Hair follicular keratinocyte (primary cell): ENCODE measurements around the gene GOSR1. TPM values are rescaled to one million over a fixed set of nuclear protein-coding genes. Genes with fewer than 3 reads are reported as not detected.

Source experiments
- total RNA-seq: library from RNA; depleted of rRNA; stranded (reverse); fragments of >200 nt; gene quantifications from 2 replicates; pipeline ENCODE4 v1.2.3, GENCODE V29; 2015

Gene GOSR1
- total RNA-seq: 16.3 and 17.8 TPM in 2 replicates

GRCh38 chr17:30477083-30477773 is at the start of gene GOSR1:
GOSR1 (plus strand) TSS chr17:30477408; CDS start chr17:30477434, 26 bp downstream.

Other genes with a start within 250 kb of the GOSR1 start
- gene SLC6A4, start 241.7 kb upstream of the GOSR1 start, total RNA-seq: not detected in 2 replicates
- 5.2 and 7.0 TPM in 2 replicates for gene BLMH, start 185.5 kb upstream of the GOSR1 start, total RNA-seq
- not detected in 2 replicates for gene TMIGD1, start 143.4 kb upstream of the GOSR1 start, total RNA-seq
- gene CPD, start 98.5 kb upstream of the GOSR1 start, total RNA-seq: 55.3 and 151 TPM in 2 replicates